ENCODE results near the gene PMEPA1.
A peak's percentile ranks its signal among the peaks of the same experiment; 100 is the strongest.

The PMEPA1 gene

DNA sequence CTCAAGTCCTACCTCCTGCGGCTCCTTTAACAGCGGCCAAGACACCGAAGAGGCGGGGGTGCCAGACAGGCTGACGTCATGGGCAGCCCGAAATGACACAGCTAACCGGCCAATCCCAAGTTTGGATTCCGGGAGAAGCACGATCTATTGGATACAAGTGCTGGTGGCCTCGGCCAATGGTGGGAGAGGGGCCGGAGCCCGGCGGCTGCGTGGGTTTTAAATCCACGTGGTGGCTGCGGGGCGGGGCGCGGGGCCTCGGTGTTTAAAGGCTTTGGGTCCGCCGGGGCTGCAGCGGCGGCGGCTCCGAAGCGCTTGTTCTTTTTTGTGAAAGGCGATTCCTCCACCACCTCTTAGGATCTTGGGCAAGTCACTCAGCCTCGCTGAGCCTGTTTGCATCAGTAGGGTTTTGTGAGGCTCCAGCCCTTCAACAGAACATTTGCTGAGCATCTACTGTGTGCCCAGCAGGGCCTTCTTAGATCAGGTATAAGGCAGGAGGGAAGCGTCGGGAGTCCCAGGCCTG is 8.7 kb upstream of the PMEPA1 start:
- TF ChIP-seq CTCF (IDR thresholded peaks at IDR 0.05; ENCODE audit: low read depth, low read length, missing control alignments) = no peak
- peak; percentile 92 for DNase-seq (ENCODE audit: extremely low read depth, low read depth)
- peak overlapping the region; percentile 46 for H3K4me3 ChIP-seq (replicated peaks; ENCODE audit: low read depth, low read length)

DNA sequence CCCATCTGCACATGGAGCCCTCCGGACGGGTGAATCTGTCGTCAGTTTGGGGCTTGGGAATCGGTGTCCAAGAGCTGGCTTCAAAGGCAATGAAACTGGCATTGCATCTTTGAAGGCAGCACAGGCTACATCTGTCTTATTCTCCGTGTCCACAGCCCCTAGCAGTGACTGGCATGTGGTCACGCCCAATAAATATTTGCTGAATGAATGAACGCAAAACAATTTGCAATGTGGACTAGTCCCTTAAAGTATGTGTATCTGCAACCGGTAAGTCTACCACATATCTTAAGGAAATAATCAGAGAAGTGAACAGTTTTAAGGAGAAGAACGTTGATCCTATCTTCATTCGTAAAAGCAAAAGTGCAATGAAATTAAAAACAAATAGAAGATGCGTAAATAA is 8.0 kb upstream of the PMEPA1 start:
- no peak for TF ChIP-seq CTCF (IDR thresholded peaks at IDR 0.05; ENCODE audit: low read depth, low read length, missing control alignments)
- no peak overlapping the region for H3K4me3 ChIP-seq (replicated peaks; ENCODE audit: low read depth, low read length)
- DNase-seq (ENCODE audit: extremely low read depth, low read depth) = no peak

- no peak for DNase-seq (ENCODE audit: extremely low read depth, low read depth)
Observed at GRCh38 chr20:57716901-57717300, 7.1 kb upstream of the PMEPA1 start.

GRCh38 chr20:57716202-57716601 is 6.4 kb upstream of the PMEPA1 start:
- no peak overlapping the region for H3K4me3 ChIP-seq (replicated peaks; ENCODE audit: low read depth, low read length)
- DNase-seq (ENCODE audit: extremely low read depth, low read depth) = no peak
- no peak for TF ChIP-seq CTCF (IDR thresholded peaks at IDR 0.05; ENCODE audit: low read depth, low read length, missing control alignments)

More at GRCh38 chr20:57716901-57717300, 7.1 kb upstream of the PMEPA1 start:
- TF ChIP-seq CTCF (IDR thresholded peaks at IDR 0.05; ENCODE audit: low read depth, low read length, missing control alignments) = no peak
- H3K4me3 ChIP-seq (replicated peaks; ENCODE audit: low read depth, low read length) = no peak overlapping the region

- no peak overlapping the region for H3K4me3 ChIP-seq (replicated peaks; ENCODE audit: low read depth, low read length)
- DNase-seq (ENCODE audit: extremely low read depth, low read depth) = no peak
- TF ChIP-seq CTCF (IDR thresholded peaks at IDR 0.05; ENCODE audit: low read depth, low read length, missing control alignments) = no peak
Observed at GRCh38 chr20:57715268-57715904, 5.6 kb upstream of the PMEPA1 start.

DNA sequence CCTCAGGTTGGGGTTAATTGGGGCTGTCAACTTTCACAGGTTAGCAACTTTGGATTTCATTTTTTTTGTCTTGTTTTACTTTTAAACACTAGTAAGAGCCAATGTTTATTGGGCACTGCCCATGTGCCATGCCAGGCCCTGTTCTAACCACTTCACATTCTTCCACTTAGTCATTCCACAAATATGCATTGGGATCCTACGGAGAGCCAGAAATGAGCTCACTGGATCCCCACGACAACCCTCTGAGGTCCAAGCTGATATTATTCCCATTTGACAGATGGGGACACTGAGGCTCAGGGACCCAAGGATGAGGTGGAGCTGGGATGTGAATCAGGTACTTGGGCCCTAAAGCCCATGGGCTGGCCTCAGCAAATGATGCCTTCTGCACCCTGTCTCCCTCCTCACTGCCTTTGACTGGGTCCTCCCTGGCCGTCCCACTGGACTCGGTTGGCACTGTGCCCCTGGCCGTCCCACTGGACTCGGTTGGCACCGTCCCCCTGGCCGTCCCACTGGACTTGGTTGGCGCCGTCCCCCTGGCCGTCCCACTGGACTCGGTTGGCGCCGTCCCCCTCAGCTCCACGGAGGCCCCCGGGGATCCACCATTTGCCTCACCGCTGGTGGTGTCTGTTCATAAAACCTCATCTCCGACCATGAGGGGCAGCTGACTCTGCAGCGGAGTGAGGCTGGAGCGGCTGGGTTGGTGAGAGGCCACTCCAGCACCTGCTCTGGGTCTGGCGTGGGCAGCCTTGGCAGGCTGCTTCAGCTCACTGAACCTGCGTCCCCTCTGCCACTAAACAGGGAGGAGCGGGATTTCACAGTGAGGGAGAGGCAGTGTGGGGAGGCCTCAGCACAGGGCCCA is 4.8 kb upstream of the PMEPA1 start:
- no peak for TF ChIP-seq CTCF (IDR thresholded peaks at IDR 0.05; ENCODE audit: low read depth, low read length, missing control alignments)
- no peak for DNase-seq (ENCODE audit: extremely low read depth, low read depth)
- no peak overlapping the region for H3K4me3 ChIP-seq (replicated peaks; ENCODE audit: low read depth, low read length)
